Neural crest cell (in vitro differentiated cells): ENCODE measurements around the gene ANTKMT. TPM values are rescaled to one million over a fixed set of nuclear protein-coding genes. Genes with fewer than 3 reads are reported as not detected.

Experiments
- DNase-seq: peaks from one replicate; pipeline ENCODE4 v3.0.0; 2021; ENCODE audit warnings: low read depth, mixed read lengths, low spot score
- H3K27ac Mint-ChIP-seq: one replicate; pipeline ENCODE4 v1.8.0; 2021; ENCODE audit warnings: mild to moderate bottlenecking, mixed read lengths; ENCODE audit not compliant: unreplicated experiment
- H3K27me3 Mint-ChIP-seq: 2 replicates; pipeline ENCODE4 v1.8.0; 2021; ENCODE audit warnings: low read depth, mild to moderate bottlenecking, mixed read lengths
- H3K36me3 Mint-ChIP-seq: 2 replicates; pipeline ENCODE4 v1.8.0; 2021; ENCODE audit warnings: low read depth, mild to moderate bottlenecking, mixed read lengths
- H3K4me1 Mint-ChIP-seq: 2 replicates; pipeline ENCODE4 v1.8.0; 2021; ENCODE audit warnings: mixed read lengths
- H3K4me3 Mint-ChIP-seq: one replicate; pipeline ENCODE4 v1.8.0; 2021; ENCODE audit warnings: mild to moderate bottlenecking, mixed read lengths
- H3K9me3 Mint-ChIP-seq: 2 replicates; pipeline ENCODE4 v1.8.0; 2021; ENCODE audit warnings: mixed read lengths
- CTCF ChIP-seq: fragments of 200-600 bp; sonication (generic); conservative IDR thresholded peaks from 2 replicates; pipeline ENCODE4 v1.5.0; 2021; ENCODE audit warnings: antibody characterized with exemption, mild to moderate bottlenecking
- total RNA-seq: library from RNA; stranded (reverse); gene quantifications from 2 replicates; pipeline ENCODE4 v1.2.1, GENCODE V29; 2021

Gene ANTKMT
- total RNA-seq, 1 donor from 2014 or later = 51.1 TPM

GRCh38 chr16:733382-734207, 12.6 kb downstream of the ANTKMT start:
- TF ChIP-seq CTCF = peak; percentile 40
- no peak overlapping the region for H3K4me3 Mint-ChIP-seq
- DNase-seq = peak; percentile 23
- no peaks in the 10 kb centered on the region for H3K27me3 Mint-ChIP-seq
- no peaks in the 10 kb centered on the region for H3K4me1 Mint-ChIP-seq
- no peaks in the 10 kb centered on the region for H3K36me3 Mint-ChIP-seq
- no peaks in the 10 kb centered on the region for H3K9me3 Mint-ChIP-seq
- H3K27ac Mint-ChIP-seq = no peak overlapping the region

GRCh38 chr16:734208-734980, 13.4 kb downstream of the ANTKMT start:
- TF ChIP-seq CTCF = no peak
- no peak for DNase-seq
- H3K36me3 Mint-ChIP-seq = no peaks in the 10 kb centered on the region
- no peak overlapping the region for H3K4me3 Mint-ChIP-seq
- H3K27ac Mint-ChIP-seq = no peak overlapping the region
- H3K9me3 Mint-ChIP-seq = no peaks in the 10 kb centered on the region
- no peaks in the 10 kb centered on the region for H3K27me3 Mint-ChIP-seq
- no peaks in the 10 kb centered on the region for H3K4me1 Mint-ChIP-seq

- no peak for TF ChIP-seq CTCF
- no peak for DNase-seq
- Mint-ChIP-seq H3K4me1 (no peaks in the 10 kb centered on the region), H3K4me3 (peak overlapping the region; percentile 50), H3K27me3 (no peaks in the 10 kb centered on the region), H3K9me3 (no peaks in the 10 kb centered on the region), H3K27ac (no peak overlapping the region), H3K36me3 (no peaks in the 10 kb centered on the region)
Observed at GRCh38 chr16:734981-735881, 14.3 kb downstream of the ANTKMT start.

- H3K4me3 Mint-ChIP-seq = peak overlapping the region; percentile 41
- H3K27ac Mint-ChIP-seq = no peak overlapping the region
- DNase-seq = no peak
- no peaks in the 10 kb centered on the region for H3K27me3 Mint-ChIP-seq
- no peaks in the 10 kb centered on the region for H3K36me3 Mint-ChIP-seq
- no peak for TF ChIP-seq CTCF
- no peaks in the 10 kb centered on the region for H3K4me1 Mint-ChIP-seq
- H3K9me3 Mint-ChIP-seq = no peaks in the 10 kb centered on the region
Observed at GRCh38 chr16:735982-736453, 15.1 kb downstream of the ANTKMT start.

- TF ChIP-seq CTCF = no peak
- Mint-ChIP-seq H3K4me1 (no peaks in the 10 kb centered on the region), H3K36me3 (no peaks in the 10 kb centered on the region), H3K27ac (no peak overlapping the region), H3K4me3 (peak overlapping the region; percentile 54), H3K27me3 (no peaks in the 10 kb centered on the region), H3K9me3 (no peaks in the 10 kb centered on the region)
- DNase-seq = no peak
Observed at GRCh38 chr16:736936-737481, 16.1 kb downstream of the ANTKMT start.
